GM12864 (cell line): ENCODE results near the gene FAM184B.

Experiments
- DNase-seq: peaks from one replicate; pipeline ENCODE4 v3.0.0-alpha.2; 2011; ENCODE audit warnings: low read depth
- H3K4me3 ChIP-seq: 2 replicates; pipeline ENCODE4 v1.5.1; 2011; ENCODE audit warnings: mild to moderate bottlenecking, low read depth, low read length, control low read depth
- CTCF ChIP-seq: IDR thresholded peaks from 2 replicates; pipeline ENCODE4 v1.5.1; 2011; ENCODE audit warnings: low read depth, mild to moderate bottlenecking, moderate library complexity, low read length, control low read depth, inconsistent platforms; ENCODE audit errors: missing control alignments

FAM184B gene

DNA sequence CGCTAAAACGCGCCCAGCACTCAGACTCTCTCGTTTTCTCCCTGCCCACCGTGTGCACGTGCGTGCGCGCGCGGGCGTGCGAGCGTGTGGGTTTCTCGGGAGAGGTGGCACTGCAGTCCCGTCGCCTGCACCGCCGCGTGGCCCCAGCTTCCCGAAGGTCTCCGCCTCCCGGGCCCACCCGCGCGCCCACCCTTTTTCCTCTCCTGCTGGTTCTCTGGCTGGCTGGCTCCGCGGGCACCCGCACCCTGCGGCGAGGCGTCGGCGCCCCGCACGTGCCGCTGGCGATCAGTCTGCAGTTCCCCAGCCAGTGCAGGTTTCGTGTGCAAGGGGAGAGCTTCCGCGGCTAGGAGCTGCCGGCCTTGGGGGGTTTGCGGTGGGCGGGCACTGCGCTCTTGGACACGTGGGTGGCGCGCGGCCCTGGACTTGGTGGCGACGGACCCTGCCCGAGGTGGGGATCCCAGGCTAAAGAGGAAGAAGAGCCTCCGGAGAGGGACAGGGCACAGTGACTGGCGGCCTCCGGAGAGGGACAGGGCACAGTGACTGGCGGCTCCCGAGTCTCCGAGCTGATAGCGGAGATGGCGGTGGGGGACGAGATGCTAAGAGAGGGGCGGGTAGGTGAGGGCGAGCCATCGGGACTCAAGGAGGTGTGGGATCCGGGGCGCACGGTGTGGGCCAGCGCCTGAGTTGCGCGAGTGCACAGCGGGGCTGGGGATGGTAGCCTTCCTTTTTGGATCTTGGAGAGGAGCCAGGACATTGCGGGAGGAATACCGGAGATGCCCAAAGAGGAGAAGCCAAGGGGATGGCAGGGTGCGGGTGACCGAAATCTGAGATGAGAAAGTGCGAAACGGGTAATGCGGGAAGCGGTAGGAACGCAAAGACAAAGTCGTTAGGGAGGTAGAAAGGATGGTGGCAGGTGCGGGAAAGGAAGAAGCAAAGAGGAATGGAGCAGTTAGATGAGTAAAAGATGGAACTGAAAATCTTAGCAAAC, at the start of gene FAM184B:
FAM184B (minus strand) TSS at position 322 of the 988 bp plus-strand sequence. CDS start 322 bp downstream, outside the sequence.
- no peak for DNase-seq
- no peak for TF ChIP-seq CTCF
- H3K4me3 ChIP-seq: no peak within 1 kb of the TSS

GRCh38 chr4:17823871-17824669, 42.6 kb upstream of the FAM184B start:
- no peak for DNase-seq
- no peak overlapping the region for H3K4me3 ChIP-seq
- TF ChIP-seq CTCF: no peak

GRCh38 chr4:17817027-17817426, 35.6 kb upstream of the FAM184B start:
- H3K4me3 ChIP-seq: no peak overlapping the region
- TF ChIP-seq CTCF: peak; percentile 46
- peak; percentile 37 for DNase-seq

DNA sequence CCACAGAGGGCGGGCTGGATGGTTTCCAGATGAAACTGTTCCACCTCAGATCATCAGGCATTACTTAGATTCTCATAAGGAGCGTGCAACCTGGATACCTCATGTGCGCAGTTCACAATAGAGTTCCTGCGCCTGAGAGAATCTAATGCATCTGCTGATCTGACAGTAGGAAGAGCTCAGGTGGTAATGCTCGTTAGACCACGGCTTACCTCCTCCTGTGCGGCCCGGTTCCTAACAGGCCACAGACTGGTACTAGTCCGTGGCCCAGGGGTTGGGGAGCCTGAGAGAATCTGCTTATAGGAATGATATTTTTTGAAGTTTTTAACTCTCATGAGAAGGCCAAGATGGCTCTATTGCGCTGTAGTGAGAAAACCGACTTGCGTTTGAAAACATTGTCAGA, 34.7 kb upstream of the FAM184B start:
- H3K4me3 ChIP-seq: no peak overlapping the region
- no peak for TF ChIP-seq CTCF
- no peak for DNase-seq

DNA sequence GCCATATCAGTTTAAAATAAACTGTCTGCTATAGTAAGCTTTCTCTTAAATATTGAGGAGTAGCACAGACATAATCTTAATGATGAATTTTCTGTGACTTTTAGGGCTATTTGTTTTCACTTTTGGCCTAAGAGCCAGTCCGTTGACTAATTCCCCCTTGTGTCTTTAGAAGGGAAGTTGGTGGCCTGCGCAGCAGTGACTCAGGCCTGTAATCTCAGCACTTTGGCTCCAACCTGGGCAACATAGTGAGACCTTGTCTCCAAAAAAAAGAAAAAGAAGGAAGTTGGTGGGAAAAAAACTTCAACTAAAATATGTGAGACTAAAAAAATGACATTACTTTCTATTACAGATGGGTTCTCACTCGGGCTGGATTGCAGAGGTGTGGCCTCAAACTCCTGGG, 32.7 kb upstream of the FAM184B start:
- no peak for DNase-seq
- H3K4me3 ChIP-seq: no peak overlapping the region

DNA sequence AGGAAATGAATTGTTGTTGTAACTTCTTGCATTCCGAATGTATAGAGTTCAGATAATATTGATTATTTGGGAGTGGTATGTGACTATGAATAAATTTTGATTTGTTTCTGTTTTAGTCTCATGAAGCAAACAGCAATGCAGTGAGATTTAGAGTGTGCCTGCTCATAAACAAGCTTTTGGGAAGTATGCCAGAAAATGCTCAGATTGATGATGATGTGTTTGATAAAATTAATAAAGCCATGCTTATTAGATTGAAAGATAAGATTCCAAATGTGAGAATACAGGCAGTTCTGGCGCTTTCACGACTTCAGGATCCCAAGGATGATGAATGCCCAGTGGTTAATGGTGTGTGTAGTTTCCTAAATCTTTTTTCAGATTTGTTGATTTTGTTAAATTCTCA, 31.4 kb upstream of the FAM184B start:
- peak overlapping the region; percentile 42; the same call in 1 of the 2 replicates for H3K4me3 ChIP-seq
- no peak for DNase-seq
- no peak for TF ChIP-seq CTCF

More for the DNA sequence above, 32.7 kb upstream of the FAM184B start:
- TF ChIP-seq CTCF: no peak
